Measurements from ENCODE around the gene SP100.
"Not testable (repeated sequence)": the region's sequence is repeated elsewhere in the genome, so short reads cannot be mapped to it uniquely, and the experiment has no call there.

The SP100 gene

DNA sequence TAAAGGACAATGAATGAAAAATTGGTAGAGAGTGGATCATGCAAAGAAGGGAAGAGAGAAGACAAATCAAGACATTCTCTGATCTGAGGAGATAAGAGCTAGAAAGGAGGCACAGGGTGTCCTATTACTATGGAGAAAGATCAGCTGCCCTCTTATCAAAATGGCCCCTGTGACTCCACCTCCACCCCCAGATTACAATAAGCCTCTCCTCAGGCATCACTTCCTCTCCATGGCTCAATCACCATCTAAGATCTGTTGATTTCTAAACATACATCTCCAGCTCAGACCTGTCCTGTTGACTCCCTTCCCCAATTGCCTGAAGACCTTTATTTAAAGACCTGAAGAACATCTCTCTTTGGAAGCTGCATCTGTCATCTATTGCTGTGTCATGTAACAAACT, 43.2 kb downstream of the SP100 start:
- no peak for TF ChIP-seq CTCF (IDR thresholded peaks at IDR 0.05; ENCODE audit: extremely low read depth, missing control alignments)
- no peak for DNase-seq (ENCODE audit: low spot score)

DNA sequence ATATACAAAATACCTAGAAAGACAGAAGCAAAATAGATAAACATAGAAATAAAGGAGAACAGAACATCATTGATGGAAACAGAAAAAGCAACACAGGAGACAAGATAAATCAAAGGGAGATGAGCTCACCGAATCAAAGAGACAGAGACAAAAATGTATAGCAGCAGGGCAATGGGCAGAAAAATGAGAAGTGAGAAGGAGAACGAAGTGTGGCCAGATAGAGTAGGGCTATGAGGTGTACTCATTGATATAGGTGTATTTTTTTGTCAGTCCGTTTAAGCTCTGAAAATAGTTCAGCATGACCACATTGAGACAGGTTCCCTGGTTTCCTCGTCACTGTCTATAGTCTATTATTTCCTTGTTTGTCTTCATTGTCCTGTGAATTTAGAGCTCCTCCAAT, 55.1 kb downstream of the SP100 start:
- peak; percentile 40 for DNase-seq (ENCODE audit: low spot score)
- TF ChIP-seq CTCF (IDR thresholded peaks at IDR 0.05; ENCODE audit: extremely low read depth, missing control alignments), result no peak

DNA sequence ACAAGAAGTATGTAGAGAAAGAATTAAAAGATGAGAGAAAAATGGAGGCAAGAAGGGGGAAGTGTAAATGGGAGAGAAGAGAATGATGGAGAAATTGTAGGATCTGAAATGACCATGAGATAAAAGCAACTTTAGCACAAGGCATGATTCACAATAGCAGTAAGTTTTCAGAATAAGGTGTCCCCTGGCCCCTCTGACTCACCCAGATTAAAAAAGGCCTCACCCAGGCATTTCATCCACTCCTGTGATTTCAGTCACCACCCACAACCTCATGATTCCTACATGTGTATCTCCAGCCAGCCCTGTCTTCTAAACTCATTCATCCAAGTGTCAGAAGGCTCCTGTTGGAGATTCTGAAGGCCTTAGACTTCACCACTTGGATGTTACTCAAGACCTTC, 56.6 kb downstream of the SP100 start:
- TF ChIP-seq CTCF (IDR thresholded peaks at IDR 0.05; ENCODE audit: extremely low read depth, missing control alignments), result no peak
- DNase-seq (ENCODE audit: low spot score), result no peak

GRCh38 chr2:230473378-230473777, 57.4 kb downstream of the SP100 start:
- TF ChIP-seq CTCF (IDR thresholded peaks at IDR 0.05; ENCODE audit: extremely low read depth, missing control alignments), result no peak
- DNase-seq (ENCODE audit: low spot score), result no peak

DNA sequence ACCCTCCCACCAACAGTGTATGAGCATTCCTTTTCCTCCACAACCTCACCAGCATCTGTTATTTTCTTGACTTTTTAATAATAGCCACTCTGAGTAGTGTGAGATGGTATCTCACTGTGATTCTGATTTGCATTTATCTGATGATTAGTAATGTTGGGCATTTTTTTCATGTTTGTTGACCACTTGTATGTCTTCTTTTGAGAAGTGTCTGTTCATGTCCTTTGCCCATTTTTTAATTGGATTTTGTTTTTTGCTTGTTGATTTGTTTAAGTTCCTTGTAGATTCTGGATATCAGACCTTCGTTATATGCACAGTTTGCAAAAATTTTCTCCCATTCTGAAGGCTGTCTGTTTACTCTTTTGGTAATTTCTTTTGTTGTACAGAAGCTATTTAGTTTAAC, 59.1 kb downstream of the SP100 start:
- no peak for DNase-seq (ENCODE audit: low spot score)
- no peak for TF ChIP-seq CTCF (IDR thresholded peaks at IDR 0.05; ENCODE audit: extremely low read depth, missing control alignments)

- no peak for DNase-seq (ENCODE audit: low spot score)
- no peak for TF ChIP-seq CTCF (IDR thresholded peaks at IDR 0.05; ENCODE audit: extremely low read depth, missing control alignments)
Measured at GRCh38 chr2:230485801-230486341, 69.9 kb downstream of the SP100 start.

DNA sequence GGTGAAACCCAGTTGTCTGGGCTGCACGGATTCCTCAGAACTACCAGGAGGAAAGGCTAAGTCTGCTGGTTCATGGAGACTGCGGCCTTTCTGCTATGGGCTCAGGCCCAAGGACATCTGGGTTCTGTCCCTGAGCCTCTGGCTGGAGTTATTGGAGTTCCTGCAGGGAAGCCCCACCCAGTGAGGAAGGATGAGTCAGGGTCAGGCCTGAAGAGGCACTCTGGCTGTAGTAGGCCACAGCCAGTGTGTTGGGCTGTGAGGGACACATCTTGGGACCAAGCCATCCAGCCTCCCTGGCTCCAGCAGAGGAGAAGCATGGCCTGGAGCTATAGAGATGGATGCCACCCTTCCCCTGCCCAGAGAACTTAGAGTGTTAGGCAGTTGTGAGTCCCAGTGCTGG, 75.2 kb downstream of the SP100 start:
- DNase-seq (ENCODE audit: low spot score), result not testable (repeated sequence)

DNA sequence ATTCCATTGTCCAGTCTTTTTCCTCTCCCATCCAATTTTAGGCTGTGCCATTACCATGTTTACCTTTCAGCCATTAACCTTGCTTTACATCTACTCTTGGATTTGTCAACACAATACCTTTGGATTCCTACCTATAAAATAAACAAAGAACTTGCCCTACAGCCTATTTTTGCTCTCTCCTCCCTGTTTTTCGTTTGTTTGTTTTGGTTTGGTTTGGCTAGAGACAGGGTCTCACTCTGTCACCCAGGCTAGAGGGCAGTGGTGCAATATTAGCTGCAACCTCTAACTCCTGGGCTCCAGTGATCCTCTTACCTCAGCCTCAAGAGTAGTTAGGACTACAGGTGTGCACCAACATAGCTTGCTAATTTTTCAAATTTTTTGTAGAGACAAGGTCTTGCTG, 76.1 kb downstream of the SP100 start:
- TF ChIP-seq CTCF (IDR thresholded peaks at IDR 0.05; ENCODE audit: extremely low read depth, missing control alignments), result no peak
- DNase-seq (ENCODE audit: low spot score), result no peak
